Natural killer cell (primary cell): ENCODE data around the gene ADSS1. TPM values are rescaled to one million over a fixed set of nuclear protein-coding genes. Genes with fewer than 3 reads are reported as not detected.
"Not testable (repeated sequence)": the region's sequence is repeated elsewhere in the genome, so short reads cannot be mapped to it uniquely, and the experiment has no call there.

Source experiments
- ATAC-seq, 3 donors: fragments of 150-1000 bp in 2 of 3; fragments of 200-7000 bp in 1 of 3; cut with Tn5 transposase; 1 replicate in 1 of 3; 2 replicates in 2 of 3; pipeline ENCODE4 v1.10.0; 2021; ENCODE audit warnings: mild to moderate bottlenecking in 2 of 3, moderate library complexity in 2 of 3
- DNase-seq, 2 donors: peaks; one replicate each; pipeline versions ENCODE4 v3.0.0 to v3.0.0-alpha.2; 2013 to 2021; ENCODE audit warnings: mixed read lengths in 1 of 2
- H3K27ac ChIP-seq: one replicate; pipeline ENCODE4 v1.5.1; 2013; ENCODE audit warnings: mild to moderate bottlenecking, low read length
- H3K27me3 ChIP-seq: one replicate; pipeline ENCODE4 v1.6.1; 2013; ENCODE audit warnings: low read length; ENCODE audit not compliant: control insufficient read depth, insufficient read depth
- H3K36me3 ChIP-seq: one replicate; pipeline ENCODE4 v1.6.1; 2013; ENCODE audit warnings: low read length; ENCODE audit not compliant: control insufficient read depth, insufficient read depth
- H3K4me1 ChIP-seq: one replicate; pipeline ENCODE4 v1.6.1; 2013; ENCODE audit warnings: low read length; ENCODE audit not compliant: control insufficient read depth, insufficient read depth
- H3K4me3 ChIP-seq: one replicate; pipeline ENCODE4 v1.5.1; 2013; ENCODE audit warnings: low read length
- H3K9me3 ChIP-seq: one replicate; pipeline ENCODE4 v1.6.1; 2013; ENCODE audit warnings: low read length; ENCODE audit not compliant: control insufficient read depth, insufficient read depth
- H3K27ac Mint-ChIP-seq, 2 donors: one replicate each; pipeline ENCODE4 v1.8.0; 2022; ENCODE audit warnings: mild to moderate bottlenecking in 2 of 2, mixed read lengths in 2 of 2, moderate library complexity in 1 of 2
- H3K27me3 Mint-ChIP-seq, 2 donors: one replicate each; pipeline ENCODE4 v1.8.0; 2022; ENCODE audit warnings: low read depth in 2 of 2, mixed read lengths in 2 of 2
- H3K36me3 Mint-ChIP-seq: one replicate; pipeline ENCODE4 v1.8.0; 2022; ENCODE audit warnings: mixed read lengths
- H3K4me1 Mint-ChIP-seq, 2 donors: one replicate each; pipeline ENCODE4 v1.8.0; 2022; ENCODE audit warnings: mixed read lengths in 2 of 2
- H3K4me3 Mint-ChIP-seq: one replicate; pipeline ENCODE4 v1.8.0; 2022; ENCODE audit warnings: mild to moderate bottlenecking, moderate library complexity, mixed read lengths
- H3K9me3 Mint-ChIP-seq, 2 donors: one replicate each; pipeline ENCODE4 v1.8.0; 2022; ENCODE audit warnings: mixed read lengths in 2 of 2
- CTCF ChIP-seq: fragments of 200-600 bp; IDR thresholded peaks from one replicate; pipeline ENCODE4 v1.8.0; 2022; ENCODE audit warnings: antibody characterized with exemption
- WGBS: methylation state at CpG from one replicate; pipeline ENCODE4 v1.1.7; 2013; ENCODE audit warnings: missing lambda C conversion rate; ENCODE audit not compliant: insufficient coverage; 5-methylcytosine and 5-hydroxymethylcytosine counted together
- intact Hi-C: fragments of 100-400 bp; cut with micrococcal nuclease; formaldehyde crosslinking; loops from one replicate; pipeline ENCODE4 v1.14.2; 2022
- total RNA-seq, 4 donors: library from RNA; stranded (reverse); fragments of 120-200 nt in 1 of 4; gene quantifications; one replicate each; pipeline versions ENCODE4 v1.2.3 to v1.2.4, GENCODE V29; 2013 to 2022

ADSS1 gene
- total RNA-seq, 3 donors from 2014 or later (not counting 1 experiment from before 2014, with no cell fraction given), result 2.1 to 2.7 (median 2.5) TPM

DNA sequence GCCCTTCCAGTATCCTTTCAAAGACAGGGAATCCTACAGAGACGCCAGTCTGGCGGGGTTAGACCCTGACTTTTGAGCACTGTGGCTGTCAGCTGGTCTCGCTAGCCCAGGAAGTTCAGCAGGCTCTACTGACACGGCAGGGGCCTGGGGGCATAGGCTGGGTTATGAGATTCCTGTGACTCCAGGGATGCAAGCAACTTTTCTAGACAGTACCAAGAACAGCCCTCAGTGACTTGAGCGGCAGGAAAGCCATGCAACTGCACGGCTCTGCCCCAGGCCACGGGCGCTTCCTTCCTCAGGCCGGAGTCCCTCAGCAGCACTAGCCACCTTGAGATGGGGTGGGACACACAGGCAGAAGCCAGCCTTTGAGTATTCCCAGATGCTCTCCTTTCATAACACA is 23.8 kb downstream of the ADSS1 start:
- Mint-ChIP-seq H3K9me3 (no peaks in the 10 kb centered on the region), H3K36me3 (no peaks in the 10 kb centered on the region), H3K4me3 (no peak overlapping the region), H3K4me1 (peaks cover 1 to 5% of the 10 kb centered on the region in 2 donors), H3K27me3 (no peaks in the 10 kb centered on the region), H3K27ac (no peak overlapping the region)
- ATAC-seq, result no peak
- no peak overlapping the region for H3K4me3 ChIP-seq
- H3K36me3 ChIP-seq, result no peaks in the 10 kb centered on the region
- no peak for DNase-seq
- intact Hi-C loops, result no loop called here
- H3K4me1 ChIP-seq, result peaks cover 6% of the 10 kb centered on the region
- H3K27me3 ChIP-seq, result no peaks in the 10 kb centered on the region
- no peak overlapping the region for H3K27ac ChIP-seq
- no peak for TF ChIP-seq CTCF
- WGBS, result 78% methylated on average over 9 of the region's 9 CpGs
- H3K9me3 ChIP-seq, result no peaks in the 10 kb centered on the region

- no peaks in the 10 kb centered on the region for H3K27me3 Mint-ChIP-seq
- H3K4me1 ChIP-seq, result peaks cover 15% of the 10 kb centered on the region
- no peaks in the 10 kb centered on the region for H3K9me3 Mint-ChIP-seq
- ATAC-seq (no peak), DNase-seq (no peak)
- no peak overlapping the region for H3K4me3 ChIP-seq
- peaks cover 12 to 18% of the 10 kb centered on the region in 2 donors for H3K4me1 Mint-ChIP-seq
- intact Hi-C loops, result no loop called here
- H3K27ac ChIP-seq, result no peak overlapping the region
- no peaks in the 10 kb centered on the region for H3K36me3 Mint-ChIP-seq
- no peak for TF ChIP-seq CTCF
- H3K9me3 ChIP-seq, result no peaks in the 10 kb centered on the region
- no peaks in the 10 kb centered on the region for H3K27me3 ChIP-seq
- H3K4me3 Mint-ChIP-seq, result no peak overlapping the region
- peak overlapping the region in 1 of 2 donors; percentile 47 for H3K27ac Mint-ChIP-seq
- H3K36me3 ChIP-seq, result no peaks in the 10 kb centered on the region
- 76% methylated on average over 11 of the region's 11 CpGs for WGBS
These were observed 25.2 kb downstream of the ADSS1 start for GRCh38 chr14:104749111-104749649.

DNA sequence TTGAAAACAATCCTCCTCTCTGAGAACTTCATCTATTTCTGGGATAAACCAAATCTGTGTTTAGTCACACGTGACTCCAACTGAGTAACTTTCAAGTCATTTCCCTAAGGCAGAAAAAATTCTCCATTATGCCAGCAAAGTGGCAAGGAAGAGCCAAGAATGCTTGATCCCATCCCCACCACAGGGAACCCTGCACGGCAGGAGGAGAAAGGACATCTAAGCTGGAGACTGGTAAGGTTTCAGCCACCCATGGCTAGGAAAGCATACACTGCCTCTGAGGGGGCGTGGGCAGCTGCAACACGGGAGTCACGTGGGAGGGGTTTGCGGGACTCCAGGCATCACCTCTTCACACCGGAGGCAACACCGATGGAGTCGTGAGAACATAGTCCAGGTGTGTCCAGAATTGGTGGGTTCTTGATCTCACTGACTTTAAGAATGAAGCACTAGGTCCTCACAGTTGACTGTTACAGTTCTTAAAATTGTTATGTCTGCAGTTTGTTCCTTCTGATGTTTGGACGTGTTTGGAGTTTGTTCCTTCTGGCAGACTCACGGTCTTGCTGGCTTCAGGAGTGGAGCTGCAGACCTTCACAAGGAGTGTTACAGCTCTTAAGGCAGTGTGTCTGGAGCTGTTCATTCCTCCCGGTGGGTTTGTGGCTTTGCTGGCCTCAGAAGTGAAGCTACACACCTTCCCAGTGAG is 26.2 kb downstream of the ADSS1 start:
- no peak overlapping the region for H3K27ac Mint-ChIP-seq

GRCh38 chr14:104750753-104751057 is 26.7 kb downstream of the ADSS1 start:
- H3K27ac ChIP-seq, H3K27ac Mint-ChIP-seq, DNase-seq, H3K27me3 Mint-ChIP-seq, H3K4me3 ChIP-seq, H3K27me3 ChIP-seq, H3K36me3 Mint-ChIP-seq, H3K36me3 ChIP-seq, H3K9me3 ChIP-seq, intact Hi-C loops, H3K9me3 Mint-ChIP-seq, ATAC-seq: not testable (repeated sequence)
- Mint-ChIP-seq H3K4me1 (peaks cover 25 to 29% of the 10 kb centered on the region in 2 donors), H3K4me3 (peak overlapping the region; percentile 49)
- H3K4me1 ChIP-seq, result peaks cover 25% of the 10 kb centered on the region
- 91% methylated on average over 5 of the region's 5 CpGs for WGBS

More for the DNA sequence above, 26.2 kb downstream of the ADSS1 start:
- Histone ChIP-seq H3K4me1 (peaks cover 20% of the 10 kb centered on the region), H3K27me3 (no peaks in the 10 kb centered on the region), H3K4me3 (no peak overlapping the region), H3K9me3 (no peaks in the 10 kb centered on the region), H3K27ac (no peak overlapping the region), H3K36me3 (no peaks in the 10 kb centered on the region)
- DNase-seq (no peak), ATAC-seq (no peak)
- no peaks in the 10 kb centered on the region for H3K9me3 Mint-ChIP-seq
- no peaks in the 10 kb centered on the region for H3K27me3 Mint-ChIP-seq
- no peaks in the 10 kb centered on the region for H3K36me3 Mint-ChIP-seq
- TF ChIP-seq CTCF, result no peak
- H3K4me1 Mint-ChIP-seq, result peaks cover 23 to 27% of the 10 kb centered on the region in 2 donors
- WGBS, result 93% methylated on average over 12 of the region's 12 CpGs
- intact Hi-C loops, result no loop called here
- H3K4me3 Mint-ChIP-seq, result no peak overlapping the region
